ENCODE data around the gene AFF3.

The AFF3 gene

DNA sequence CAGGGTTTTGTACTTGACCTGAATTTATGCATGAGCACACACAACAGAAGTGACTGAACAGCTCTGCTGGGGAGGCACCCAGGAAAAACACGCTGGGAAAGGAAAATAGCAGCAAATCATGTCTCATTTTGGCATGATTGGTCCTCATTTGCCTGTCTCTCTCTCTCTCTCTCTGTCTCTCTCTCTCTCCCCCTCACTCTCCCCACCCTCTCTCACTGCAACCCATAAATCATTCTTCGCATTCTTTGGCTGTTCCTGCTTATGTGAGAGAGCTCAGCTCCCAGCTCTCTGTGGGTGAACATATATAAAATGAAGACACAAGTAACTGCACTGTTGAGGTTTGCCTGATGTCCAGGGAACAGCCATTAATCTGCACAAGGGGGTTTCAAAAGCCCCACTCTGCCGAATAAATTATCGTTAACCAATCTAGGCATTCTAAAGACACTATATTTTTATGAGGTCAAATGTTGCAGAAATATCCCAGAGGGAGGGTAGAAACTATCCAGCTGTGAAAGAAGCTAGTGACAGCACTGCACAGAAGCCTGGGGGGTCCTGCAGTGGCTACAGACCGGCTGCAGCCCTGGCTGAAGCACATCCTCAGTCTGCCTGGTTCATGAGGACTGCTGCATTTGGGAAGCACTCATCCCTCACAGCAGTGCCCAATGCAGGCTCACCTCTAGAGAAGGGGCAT is 260.3 kb downstream of the AFF3 start:
- Histone ChIP-seq H3K9me3 (ENCODE audit: control insufficient read depth in 2 of 2, low read length in 2 of 2) (no peaks in the 10 kb centered on the region), H3K36me3 (ENCODE audit: control insufficient read depth in 2 of 2, insufficient read depth in 2 of 2, low read length in 2 of 2) (no peaks in the 10 kb centered on the region), H3K27ac (ENCODE audit: low read length) (no peak overlapping the region), H3K4me1 (ENCODE audit: control insufficient read depth, insufficient read depth, low read length) (no peaks in the 10 kb centered on the region), H3K4me3 (ENCODE audit: low read length in 2 of 2) (no peak overlapping the region), H3K9ac (ENCODE audit: low read length in 2 of 2) (no peak overlapping the region), H3K27me3 (ENCODE audit: control insufficient read depth in 1 of 2, insufficient read depth in 2 of 2, low read length in 2 of 2) (no peaks in the 10 kb centered on the region)

GRCh38 chr2:99880964-99881294 is 261.5 kb downstream of the AFF3 start:
- no peak overlapping the region for H3K27ac ChIP-seq (ENCODE audit: low read length)
- H3K9me3 ChIP-seq (ENCODE audit: control insufficient read depth in 2 of 2, low read length in 2 of 2): no peaks in the 10 kb centered on the region

DNA sequence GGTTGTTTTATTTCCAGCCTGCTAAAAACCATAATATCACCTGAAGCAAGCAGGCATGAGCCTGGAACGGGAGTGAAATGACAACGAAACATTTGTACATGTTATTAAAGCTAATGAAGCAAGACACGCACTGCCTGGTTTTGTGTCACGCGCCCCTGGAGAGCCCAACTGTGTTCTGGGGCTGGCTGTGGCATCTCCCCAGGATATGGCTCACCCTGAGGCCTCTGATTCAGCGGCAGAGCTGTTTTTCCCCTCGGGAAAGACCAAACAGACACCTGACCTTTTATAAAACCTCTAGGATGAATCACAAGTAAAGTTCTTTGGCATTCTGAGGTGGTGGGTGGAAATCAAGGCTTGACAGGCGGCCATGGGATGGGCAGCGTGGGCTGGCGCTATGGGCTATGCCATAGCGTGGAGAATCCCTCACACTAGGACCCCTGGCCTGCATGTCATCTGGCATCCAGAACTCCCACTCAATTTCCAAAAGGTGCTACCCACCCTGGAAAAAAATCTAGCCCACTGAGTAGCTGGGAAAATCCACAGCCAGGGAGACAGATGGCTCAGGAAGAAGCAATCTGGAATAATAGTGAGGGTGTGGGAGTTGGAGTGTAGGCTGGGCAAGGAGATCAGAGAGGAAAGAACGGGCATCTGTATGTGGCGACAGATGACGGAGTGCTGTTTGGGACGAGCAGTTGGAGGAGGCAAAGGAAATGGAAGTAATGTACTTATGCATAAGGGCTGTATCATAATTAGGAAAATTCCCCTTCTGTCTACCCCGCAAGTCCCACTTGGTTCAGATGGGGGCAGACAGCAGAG is 262.0 kb downstream of the AFF3 start:
- no peaks in the 10 kb centered on the region for H3K27me3 ChIP-seq (ENCODE audit: control insufficient read depth in 1 of 2, insufficient read depth in 2 of 2, low read length in 2 of 2)
- no peak overlapping the region for H3K9ac ChIP-seq (ENCODE audit: low read length in 2 of 2)
- no peaks in the 10 kb centered on the region for H3K4me1 ChIP-seq (ENCODE audit: control insufficient read depth, insufficient read depth, low read length)
- no peaks in the 10 kb centered on the region for H3K9me3 ChIP-seq (ENCODE audit: control insufficient read depth in 2 of 2, low read length in 2 of 2)
- no peak overlapping the region for H3K4me3 ChIP-seq (ENCODE audit: low read length in 2 of 2)
- H3K36me3 ChIP-seq (ENCODE audit: control insufficient read depth in 2 of 2, insufficient read depth in 2 of 2, low read length in 2 of 2): no peaks in the 10 kb centered on the region
- H3K27ac ChIP-seq (ENCODE audit: low read length): no peak overlapping the region

More at GRCh38 chr2:99880964-99881294, 261.5 kb downstream of the AFF3 start:
- Histone ChIP-seq H3K4me3 (ENCODE audit: low read length in 2 of 2) (no peak overlapping the region), H3K36me3 (ENCODE audit: control insufficient read depth in 2 of 2, insufficient read depth in 2 of 2, low read length in 2 of 2) (no peaks in the 10 kb centered on the region), H3K27me3 (ENCODE audit: control insufficient read depth in 1 of 2, insufficient read depth in 2 of 2, low read length in 2 of 2) (no peaks in the 10 kb centered on the region), H3K4me1 (ENCODE audit: control insufficient read depth, insufficient read depth, low read length) (no peaks in the 10 kb centered on the region), H3K9ac (ENCODE audit: low read length in 2 of 2) (no peak overlapping the region)

GRCh38 chr2:99879481-99879880 is 262.9 kb downstream of the AFF3 start:
- no peaks in the 10 kb centered on the region for H3K36me3 ChIP-seq (ENCODE audit: control insufficient read depth in 2 of 2, insufficient read depth in 2 of 2, low read length in 2 of 2)

GRCh38 chr2:99878581-99879350 is 263.6 kb downstream of the AFF3 start:
- H3K36me3 ChIP-seq (ENCODE audit: control insufficient read depth in 2 of 2, insufficient read depth in 2 of 2, low read length in 2 of 2): no peaks in the 10 kb centered on the region
- no peak overlapping the region for H3K27ac ChIP-seq (ENCODE audit: low read length)
- H3K27me3 ChIP-seq (ENCODE audit: control insufficient read depth in 1 of 2, insufficient read depth in 2 of 2, low read length in 2 of 2): no peaks in the 10 kb centered on the region
- H3K4me1 ChIP-seq (ENCODE audit: control insufficient read depth, insufficient read depth, low read length): no peaks in the 10 kb centered on the region
- H3K9me3 ChIP-seq (ENCODE audit: control insufficient read depth in 2 of 2, low read length in 2 of 2): no peaks in the 10 kb centered on the region
- H3K4me3 ChIP-seq (ENCODE audit: low read length in 2 of 2): no peak overlapping the region
- H3K9ac ChIP-seq (ENCODE audit: low read length in 2 of 2): no peak overlapping the region

More at GRCh38 chr2:99879481-99879880, 262.9 kb downstream of the AFF3 start:
- Histone ChIP-seq H3K4me1 (ENCODE audit: control insufficient read depth, insufficient read depth, low read length) (no peaks in the 10 kb centered on the region), H3K27ac (ENCODE audit: low read length) (no peak overlapping the region), H3K9me3 (ENCODE audit: control insufficient read depth in 2 of 2, low read length in 2 of 2) (no peaks in the 10 kb centered on the region), H3K4me3 (ENCODE audit: low read length in 2 of 2) (no peak overlapping the region), H3K9ac (ENCODE audit: low read length in 2 of 2) (no peak overlapping the region), H3K27me3 (ENCODE audit: control insufficient read depth in 1 of 2, insufficient read depth in 2 of 2, low read length in 2 of 2) (no peaks in the 10 kb centered on the region)

DNA sequence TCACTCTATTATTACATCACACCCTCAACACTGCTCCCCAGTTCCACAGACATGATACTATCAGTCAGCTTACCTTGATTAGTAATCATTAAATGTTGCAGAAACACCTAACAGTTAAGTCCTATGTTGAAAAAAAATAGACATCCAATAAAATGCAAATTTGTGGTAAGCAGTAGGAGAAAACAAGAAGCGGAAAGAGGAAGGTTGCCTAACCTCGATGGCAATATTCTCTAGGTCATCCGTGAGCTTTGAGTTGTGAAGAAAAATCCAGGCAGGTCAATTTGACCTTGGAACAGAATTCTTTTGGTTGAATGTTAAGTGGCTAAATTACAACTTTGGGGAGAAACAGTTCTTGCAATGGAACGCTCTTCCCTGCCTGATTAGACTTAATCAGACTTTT is 264.4 kb downstream of the AFF3 start:
- H3K4me3 ChIP-seq (ENCODE audit: low read length in 2 of 2): no peak overlapping the region

GRCh38 chr2:99876956-99877355 is 265.4 kb downstream of the AFF3 start:
- Histone ChIP-seq H3K9me3 (ENCODE audit: control insufficient read depth in 2 of 2, low read length in 2 of 2) (no peaks in the 10 kb centered on the region), H3K27me3 (ENCODE audit: control insufficient read depth in 1 of 2, insufficient read depth in 2 of 2, low read length in 2 of 2) (no peaks in the 10 kb centered on the region), H3K4me3 (ENCODE audit: low read length in 2 of 2) (no peak overlapping the region), H3K4me1 (ENCODE audit: control insufficient read depth, insufficient read depth, low read length) (no peaks in the 10 kb centered on the region), H3K27ac (ENCODE audit: low read length) (no peak overlapping the region), H3K9ac (ENCODE audit: low read length in 2 of 2) (no peak overlapping the region), H3K36me3 (ENCODE audit: control insufficient read depth in 2 of 2, insufficient read depth in 2 of 2, low read length in 2 of 2) (no peaks in the 10 kb centered on the region)

More for the DNA sequence above, 264.4 kb downstream of the AFF3 start:
- H3K9ac ChIP-seq (ENCODE audit: low read length in 2 of 2): no peak overlapping the region
- no peaks in the 10 kb centered on the region for H3K9me3 ChIP-seq (ENCODE audit: control insufficient read depth in 2 of 2, low read length in 2 of 2)
- no peaks in the 10 kb centered on the region for H3K4me1 ChIP-seq (ENCODE audit: control insufficient read depth, insufficient read depth, low read length)
- no peaks in the 10 kb centered on the region for H3K36me3 ChIP-seq (ENCODE audit: control insufficient read depth in 2 of 2, insufficient read depth in 2 of 2, low read length in 2 of 2)
- H3K27ac ChIP-seq (ENCODE audit: low read length): no peak overlapping the region
- no peaks in the 10 kb centered on the region for H3K27me3 ChIP-seq (ENCODE audit: control insufficient read depth in 1 of 2, insufficient read depth in 2 of 2, low read length in 2 of 2)

DNA sequence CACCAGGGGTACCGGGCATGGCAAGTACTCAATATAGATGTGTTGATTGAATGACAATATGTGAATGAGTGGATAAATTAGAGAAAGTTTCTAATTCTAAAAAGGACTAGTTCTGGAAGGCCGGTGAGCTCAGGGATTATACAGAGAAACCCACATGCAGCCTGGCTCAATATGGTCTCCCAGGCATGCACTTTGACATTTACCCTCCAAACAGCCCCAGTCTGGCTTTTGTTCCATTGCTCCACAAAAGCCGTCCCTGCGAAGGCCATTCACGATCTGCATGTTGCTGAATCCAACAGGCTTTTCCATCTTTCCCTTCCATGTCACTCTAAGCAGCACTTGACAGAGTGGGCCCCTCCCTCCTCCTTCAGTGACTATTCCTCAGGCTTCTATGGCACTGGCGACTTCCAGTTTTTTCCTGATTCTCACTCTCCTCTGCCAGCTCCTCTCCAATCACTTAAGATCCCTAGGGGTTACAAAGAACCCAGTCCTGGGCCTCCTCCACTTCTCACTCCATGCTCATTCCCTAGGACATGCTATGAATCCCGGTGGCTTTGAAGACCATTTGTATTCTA is 266.7 kb downstream of the AFF3 start:
- H3K27ac ChIP-seq (ENCODE audit: low read length): no peak overlapping the region
- no peaks in the 10 kb centered on the region for H3K36me3 ChIP-seq (ENCODE audit: control insufficient read depth in 2 of 2, insufficient read depth in 2 of 2, low read length in 2 of 2)
- H3K9ac ChIP-seq (ENCODE audit: low read length in 2 of 2): no peak overlapping the region
- no peaks in the 10 kb centered on the region for H3K4me1 ChIP-seq (ENCODE audit: control insufficient read depth, insufficient read depth, low read length)
- no peaks in the 10 kb centered on the region for H3K27me3 ChIP-seq (ENCODE audit: control insufficient read depth in 1 of 2, insufficient read depth in 2 of 2, low read length in 2 of 2)
- H3K4me3 ChIP-seq (ENCODE audit: low read length in 2 of 2): no peak overlapping the region
- H3K9me3 ChIP-seq (ENCODE audit: control insufficient read depth in 2 of 2, low read length in 2 of 2): no peaks in the 10 kb centered on the region

DNA sequence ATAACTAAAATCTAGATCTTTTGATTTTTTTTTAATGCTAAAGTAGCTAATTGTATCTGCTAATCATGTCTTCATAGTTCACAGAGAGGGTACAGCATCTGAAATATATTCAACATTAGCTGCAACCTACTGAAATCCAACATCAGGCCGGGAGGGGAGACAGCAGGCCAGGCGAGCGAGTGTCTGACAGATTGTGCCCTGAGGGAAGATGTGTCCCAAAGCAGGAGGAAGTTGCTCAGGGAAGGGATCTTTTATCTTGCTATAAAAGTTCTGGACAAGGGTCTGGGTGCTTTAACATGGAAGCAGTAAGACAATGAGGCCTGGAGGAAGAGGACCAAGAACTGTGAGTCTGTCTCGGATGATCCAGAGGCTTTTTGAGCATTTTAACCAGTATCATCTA is 274.1 kb downstream of the AFF3 start:
- Histone ChIP-seq H3K36me3 (ENCODE audit: control insufficient read depth in 2 of 2, insufficient read depth in 2 of 2, low read length in 2 of 2) (no peaks in the 10 kb centered on the region), H3K27ac (ENCODE audit: low read length) (no peak overlapping the region), H3K4me3 (ENCODE audit: low read length in 2 of 2) (no peak overlapping the region), H3K27me3 (ENCODE audit: control insufficient read depth in 1 of 2, insufficient read depth in 2 of 2, low read length in 2 of 2) (no peaks in the 10 kb centered on the region), H3K9me3 (ENCODE audit: control insufficient read depth in 2 of 2, low read length in 2 of 2) (no peaks in the 10 kb centered on the region), H3K4me1 (ENCODE audit: control insufficient read depth, insufficient read depth, low read length) (peaks cover 2% of the 10 kb centered on the region), H3K9ac (ENCODE audit: low read length in 2 of 2) (no peak overlapping the region)

DNA sequence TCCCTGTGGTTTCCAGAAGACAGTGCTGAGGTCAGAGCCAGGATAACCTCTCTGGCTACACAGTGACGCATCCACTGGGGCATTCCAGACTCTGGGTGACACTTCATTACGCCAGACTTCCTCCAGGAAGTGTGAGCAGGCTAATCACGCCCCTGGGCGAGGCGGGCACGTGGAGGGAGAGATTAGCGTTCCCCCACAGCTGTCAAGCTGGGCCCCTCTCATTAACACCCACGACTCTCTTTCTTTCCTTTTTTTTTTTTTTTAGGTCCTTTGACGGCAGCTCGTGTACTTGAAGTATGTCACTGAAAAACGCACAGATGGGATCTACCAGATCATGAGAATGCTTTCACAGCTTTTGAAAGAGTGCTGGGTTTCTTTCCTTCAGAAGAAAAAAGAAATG is 274.6 kb downstream of the AFF3 start:
- Histone ChIP-seq H3K27ac (ENCODE audit: low read length) (no peak overlapping the region), H3K9ac (ENCODE audit: low read length in 2 of 2) (no peak overlapping the region), H3K4me3 (ENCODE audit: low read length in 2 of 2) (no peak overlapping the region), H3K27me3 (ENCODE audit: control insufficient read depth in 1 of 2, insufficient read depth in 2 of 2, low read length in 2 of 2) (no peaks in the 10 kb centered on the region), H3K36me3 (ENCODE audit: control insufficient read depth in 2 of 2, insufficient read depth in 2 of 2, low read length in 2 of 2) (no peaks in the 10 kb centered on the region), H3K9me3 (ENCODE audit: control insufficient read depth in 2 of 2, low read length in 2 of 2) (no peaks in the 10 kb centered on the region), H3K4me1 (ENCODE audit: control insufficient read depth, insufficient read depth, low read length) (peaks cover 2% of the 10 kb centered on the region)
